Measurements from ENCODE around the gene MSX1. TPM values are rescaled to one million over a fixed set of nuclear protein-coding genes. Genes with fewer than 3 reads are reported as not detected.

Gene MSX1
- total and polyA plus RNA-seq, 2 of the 13 experiments (the other 11 are each of a cell fraction or from before 2014, with no cell fraction given), result 12.1 to 14.9 TPM

DNA sequence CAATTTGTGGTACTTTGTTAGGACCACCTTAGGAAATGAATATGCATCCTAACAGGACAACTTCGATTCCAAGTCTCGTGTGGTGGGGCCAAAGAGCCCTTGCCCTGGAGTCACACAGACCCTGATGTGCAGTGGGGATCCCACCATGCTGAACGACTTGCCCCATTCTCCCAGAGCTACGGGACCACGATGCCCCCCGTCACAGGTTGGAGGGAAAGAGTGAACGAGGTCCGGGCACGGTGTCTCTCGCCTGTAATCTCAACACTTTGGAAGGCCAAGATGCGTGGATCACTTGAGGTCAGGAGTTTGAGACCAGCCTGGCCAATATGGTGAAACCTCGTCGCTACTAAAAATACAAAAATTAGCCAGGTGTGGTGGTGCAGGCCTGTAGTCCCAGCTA is 14.4 kb upstream of the MSX1 start (continued):
- TF ChIP-seq, protein P1, sequence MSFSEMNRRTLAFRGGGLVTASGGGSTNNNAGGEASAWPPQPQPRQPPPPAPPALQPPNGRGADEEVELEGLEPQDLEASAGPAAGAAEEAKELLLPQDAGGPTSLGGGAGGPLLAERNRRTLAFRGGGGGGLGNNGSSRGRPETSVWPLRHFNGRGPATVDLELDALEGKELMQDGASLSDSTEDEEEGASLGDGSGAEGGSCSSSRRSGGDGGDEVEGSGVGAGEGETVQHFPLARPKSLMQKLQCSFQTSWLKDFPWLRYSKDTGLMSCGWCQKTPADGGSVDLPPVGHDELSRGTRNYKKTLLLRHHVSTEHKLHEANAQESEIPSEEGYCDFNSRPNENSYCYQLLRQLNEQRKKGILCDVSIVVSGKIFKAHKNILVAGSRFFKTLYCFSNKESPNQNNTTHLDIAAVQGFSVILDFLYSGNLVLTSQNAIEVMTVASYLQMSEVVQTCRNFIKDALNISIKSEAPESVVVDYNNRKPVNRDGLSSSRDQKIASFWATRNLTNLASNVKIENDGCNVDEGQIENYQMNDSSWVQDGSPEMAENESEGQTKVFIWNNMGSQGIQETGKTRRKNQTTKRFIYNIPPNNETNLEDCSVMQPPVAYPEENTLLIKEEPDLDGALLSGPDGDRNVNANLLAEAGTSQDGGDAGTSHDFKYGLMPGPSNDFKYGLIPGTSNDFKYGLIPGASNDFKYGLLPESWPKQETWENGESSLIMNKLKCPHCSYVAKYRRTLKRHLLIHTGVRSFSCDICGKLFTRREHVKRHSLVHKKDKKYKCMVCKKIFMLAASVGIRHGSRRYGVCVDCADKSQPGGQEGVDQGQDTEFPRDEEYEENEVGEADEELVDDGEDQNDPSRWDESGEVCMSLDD (CRISPR knock-in tag; IDR thresholded peaks at IDR 0.05; ENCODE audit: borderline replicate concordance), result no peak
- TF ChIP-seq GATAD1 (CRISPR knock-in tag; IDR thresholded peaks at IDR 0.05), result no peak
- no peak for TF ChIP-seq ZSCAN20 (CRISPR knock-in tag; IDR thresholded peaks at IDR 0.05; ENCODE audit: borderline replicate concordance)

DNA sequence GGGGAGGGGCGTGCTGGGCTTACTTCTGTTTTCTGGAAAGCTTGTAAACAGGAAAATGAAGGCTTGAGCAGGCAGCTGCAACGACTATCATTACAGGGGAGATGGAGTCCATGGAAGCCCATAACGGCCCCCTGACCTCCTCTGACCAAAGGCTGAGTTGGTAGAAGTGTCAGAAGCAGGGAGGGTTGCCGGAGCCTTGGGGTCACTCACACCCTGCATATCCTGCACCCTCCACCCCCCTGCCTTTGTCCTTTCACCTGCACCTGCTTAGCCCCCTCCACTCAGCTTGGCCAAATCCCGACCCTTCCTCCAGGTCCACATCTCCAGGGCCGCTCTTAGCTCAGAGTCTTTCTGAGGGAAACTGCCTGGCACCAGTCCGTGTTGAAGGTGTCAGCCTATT is 12.5 kb upstream of the MSX1 start:
- H3K27ac ChIP-seq (ENCODE audit: extremely low read length, insufficient read depth, low read length), result no peak overlapping the region
- intact Hi-C loops (cut with micrococcal nuclease; ENCODE audit: unreplicated experiment) (no loop called here), in situ Hi-C loops (cut with HindIII; ENCODE audit: extremely low pct_ligation_motif_present, low pct_unique_long_range_greater_than_20kb) (no loop called here)
- no peak overlapping the region for H3K9ac ChIP-seq (ENCODE audit: insufficient read depth, low read depth, low read length)
- DNase-seq (ENCODE audit: low spot score) (no peak), FAIRE-seq (no peak), ATAC-seq (no peak)
- POLR2A ChIA-PET, result no interaction called here
- no peaks in the 10 kb centered on the region for H3K36me3 ChIP-seq (replicated peaks in 1 of 2; ENCODE audit: control insufficient read depth in 1 of 2, insufficient read depth in 2 of 2, low read length in 2 of 2)
- CTCF ChIA-PET (ENCODE audit: low intra/inter-chr PET ratio, low total read pairs), result no interaction called here
- WGBS (ENCODE audit: low lambda C conversion rate), result 31% methylated on average over 6 of the region's 7 CpGs
- no peak overlapping the region for H3K4me2 ChIP-seq (ENCODE audit: low read depth, low read length)
- H3K4me3 ChIP-seq (replicated peaks in 1 of 3; ENCODE audit: insufficient read depth in 1 of 3, low read depth in 2 of 3, low read length in 3 of 3), result no peak overlapping the region
- no peaks in the 10 kb centered on the region for H3K9me3 ChIP-seq (ENCODE audit: low read length)
- H2AFZ ChIP-seq (ENCODE audit: low read length), result no peak overlapping the region
- peaks cover under 1 to 6% of the 10 kb centered on the region in 2 experiments; a peak in 2 of 5 replicates for H3K27me3 ChIP-seq (ENCODE audit: control insufficient read depth in 1 of 2, insufficient read depth in 2 of 2, low read length in 2 of 2)
- no peaks in the 10 kb centered on the region for H3K4me1 ChIP-seq (ENCODE audit: insufficient read depth, low read length)
- no TSS peak for BruUV-seq (replicated peaks)
- no peaks in the 10 kb centered on the region for H3K79me2 ChIP-seq (ENCODE audit: insufficient read depth, low read length)
- TF ChIP-seq MIXL1 (CRISPR knock-in tag; IDR thresholded peaks at IDR 0.05) (no peak), ZNF12 (CRISPR knock-in tag; IDR thresholded peaks at IDR 0.05) (no peak), TBP (CRISPR knock-in tag; IDR thresholded peaks at IDR 0.05) (no peak), NR3C1 (CRISPR knock-in tag; IDR thresholded peaks at IDR 0.05) (no peak), CREB1 (IDR thresholded peaks at IDR 0.05) (no peak), CREB1 (CRISPR knock-in tag; IDR thresholded peaks at IDR 0.05) (no peak), ZFP36 (IDR thresholded peaks at IDR 0.05; ENCODE audit: borderline replicate concordance, low read depth, low read length, partially characterized antibody) (no peak), TBX2 (CRISPR knock-in tag; IDR thresholded peaks at IDR 0.05; ENCODE audit: borderline replicate concordance) (no peak), ZNF839 (CRISPR knock-in tag; IDR thresholded peaks at IDR 0.05; ENCODE audit: borderline replicate concordance) (no peak), HHEX (CRISPR knock-in tag; IDR thresholded peaks at IDR 0.05) (no peak), SP1 (IDR thresholded peaks at IDR 0.05) (no peak), SP1 (CRISPR knock-in tag; IDR thresholded peaks at IDR 0.05) (no peak)
- TF ChIP-seq, protein P2, sequence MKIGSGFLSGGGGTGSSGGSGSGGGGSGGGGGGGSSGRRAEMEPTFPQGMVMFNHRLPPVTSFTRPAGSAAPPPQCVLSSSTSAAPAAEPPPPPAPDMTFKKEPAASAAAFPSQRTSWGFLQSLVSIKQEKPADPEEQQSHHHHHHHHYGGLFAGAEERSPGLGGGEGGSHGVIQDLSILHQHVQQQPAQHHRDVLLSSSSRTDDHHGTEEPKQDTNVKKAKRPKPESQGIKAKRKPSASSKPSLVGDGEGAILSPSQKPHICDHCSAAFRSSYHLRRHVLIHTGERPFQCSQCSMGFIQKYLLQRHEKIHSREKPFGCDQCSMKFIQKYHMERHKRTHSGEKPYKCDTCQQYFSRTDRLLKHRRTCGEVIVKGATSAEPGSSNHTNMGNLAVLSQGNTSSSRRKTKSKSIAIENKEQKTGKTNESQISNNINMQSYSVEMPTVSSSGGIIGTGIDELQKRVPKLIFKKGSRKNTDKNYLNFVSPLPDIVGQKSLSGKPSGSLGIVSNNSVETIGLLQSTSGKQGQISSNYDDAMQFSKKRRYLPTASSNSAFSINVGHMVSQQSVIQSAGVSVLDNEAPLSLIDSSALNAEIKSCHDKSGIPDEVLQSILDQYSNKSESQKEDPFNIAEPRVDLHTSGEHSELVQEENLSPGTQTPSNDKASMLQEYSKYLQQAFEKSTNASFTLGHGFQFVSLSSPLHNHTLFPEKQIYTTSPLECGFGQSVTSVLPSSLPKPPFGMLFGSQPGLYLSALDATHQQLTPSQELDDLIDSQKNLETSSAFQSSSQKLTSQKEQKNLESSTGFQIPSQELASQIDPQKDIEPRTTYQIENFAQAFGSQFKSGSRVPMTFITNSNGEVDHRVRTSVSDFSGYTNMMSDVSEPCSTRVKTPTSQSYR (CRISPR knock-in tag; IDR thresholded peaks at IDR 0.05; ENCODE audit: borderline replicate concordance), result no peak
- TF ChIP-seq, protein P3, sequence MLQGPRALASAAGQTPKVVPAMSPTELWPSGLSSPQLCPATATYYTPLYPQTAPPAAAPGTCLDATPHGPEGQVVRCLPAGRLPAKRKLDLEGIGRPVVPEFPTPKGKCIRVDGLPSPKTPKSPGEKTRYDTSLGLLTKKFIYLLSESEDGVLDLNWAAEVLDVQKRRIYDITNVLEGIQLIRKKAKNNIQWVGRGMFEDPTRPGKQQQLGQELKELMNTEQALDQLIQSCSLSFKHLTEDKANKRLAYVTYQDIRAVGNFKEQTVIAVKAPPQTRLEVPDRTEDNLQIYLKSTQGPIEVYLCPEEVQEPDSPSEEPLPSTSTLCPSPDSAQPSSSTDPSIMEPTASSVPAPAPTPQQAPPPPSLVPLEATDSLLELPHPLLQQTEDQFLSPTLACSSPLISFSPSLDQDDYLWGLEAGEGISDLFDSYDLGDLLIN (CRISPR knock-in tag; IDR thresholded peaks at IDR 0.05; ENCODE audit: borderline replicate concordance), result no peak
- no peaks in the 10 kb centered on the region for H4K20me1 ChIP-seq (ENCODE audit: insufficient read depth, low read length)
